NCI-H1105 (cell line): ENCODE results near the gene KNCN.

Experiments
- DNase-seq: peaks from one replicate; lab custom pipeline; 2025; lab: John Stamatoyannopoulos, UW

KNCN gene

DNA sequence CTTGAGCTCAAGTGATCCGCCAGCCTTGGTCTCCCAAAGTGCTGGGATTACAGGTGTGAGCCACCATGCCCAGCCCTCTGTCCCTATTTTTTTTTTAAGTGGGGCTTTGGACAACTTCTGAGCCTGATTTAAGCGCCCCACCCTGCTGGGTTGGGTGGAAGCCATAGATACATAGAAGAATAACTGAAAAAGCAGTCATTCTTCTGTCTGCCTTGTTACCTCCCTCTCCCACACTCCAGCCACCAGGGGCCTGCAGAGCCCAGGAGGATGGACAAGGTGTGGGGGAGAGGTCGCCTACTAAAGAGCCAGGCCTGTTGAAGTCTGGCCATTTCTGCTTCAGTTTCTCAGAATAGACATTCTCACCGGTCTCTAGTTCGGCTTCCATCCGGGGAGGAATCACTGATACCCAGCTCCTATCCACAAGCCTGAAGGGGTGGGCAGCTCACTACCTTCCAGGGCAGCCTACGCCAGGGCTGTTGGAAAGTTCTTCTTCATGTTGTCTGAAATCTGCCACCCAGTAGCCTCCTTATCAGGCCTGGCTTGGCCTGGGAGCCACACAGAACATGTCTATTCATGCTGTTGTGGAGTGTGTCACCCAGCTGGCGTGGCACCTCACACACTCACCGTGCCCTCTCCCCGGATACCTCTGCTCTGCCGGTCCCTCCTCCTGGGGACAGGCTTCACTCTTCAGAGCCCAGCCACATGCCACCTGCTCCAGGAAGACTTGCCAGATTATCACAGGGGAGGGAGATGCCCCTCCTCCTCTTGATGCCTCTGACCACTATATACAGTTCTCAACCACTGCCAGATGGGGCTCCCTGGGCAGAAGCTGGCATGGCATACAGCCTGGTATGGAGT is 27.7 kb downstream of the KNCN start:
- no peak for DNase-seq

DNA sequence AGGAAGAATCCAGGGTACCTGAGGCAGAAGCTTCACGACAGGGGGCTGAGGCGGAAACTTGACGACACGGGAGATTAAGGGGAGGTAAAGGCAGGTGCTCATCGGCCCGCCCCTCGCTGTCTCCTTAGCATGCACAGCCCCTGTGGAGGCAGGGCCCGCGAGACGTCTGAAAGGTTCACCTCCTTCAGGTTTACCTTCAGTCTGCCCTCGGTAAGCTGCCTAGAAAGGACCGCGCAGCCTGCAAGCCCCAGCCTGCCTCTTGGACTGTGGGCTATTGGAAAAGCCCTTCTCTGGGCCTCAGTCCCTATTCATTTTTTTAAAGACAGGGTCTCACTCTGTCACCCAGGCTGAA is 28.5 kb downstream of the KNCN start:
- DNase-seq = no peak

DNA sequence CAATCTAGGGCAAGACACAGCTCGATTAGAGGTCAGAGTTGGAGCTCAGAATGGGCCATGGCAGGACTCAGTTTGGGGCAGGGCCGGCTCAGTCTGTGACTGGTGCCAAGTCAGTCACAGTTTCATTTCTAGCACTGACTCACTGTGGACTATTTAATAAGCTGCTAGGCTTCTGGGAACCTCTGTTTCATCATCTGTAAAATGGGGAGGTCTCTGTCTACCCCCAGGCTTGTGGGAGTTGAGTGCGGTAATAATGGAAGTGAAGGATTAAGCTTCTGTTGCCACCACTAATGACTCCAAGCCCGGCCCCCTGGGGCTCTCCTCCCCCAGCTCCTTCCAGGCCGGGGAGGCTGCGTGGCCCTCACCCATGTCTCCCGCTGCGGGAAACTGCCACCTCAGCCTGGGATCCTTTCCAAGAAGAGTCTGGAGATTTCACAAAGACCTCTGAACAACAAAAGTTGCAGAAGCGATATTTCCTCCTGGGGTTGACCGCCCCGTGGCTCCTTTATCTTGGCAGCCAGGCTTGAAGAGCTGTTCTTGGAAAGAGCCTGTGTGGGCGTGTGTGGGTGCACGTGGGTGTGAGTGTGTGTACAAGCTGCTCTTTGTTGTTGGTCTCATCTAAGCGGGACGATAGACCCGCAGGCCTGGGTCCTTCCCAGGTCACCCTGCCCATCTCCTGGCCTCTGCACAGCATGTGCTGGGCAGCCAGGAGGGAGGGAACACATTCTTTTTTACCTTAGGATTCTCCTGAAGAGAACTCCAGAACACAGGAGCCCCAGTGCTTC is 29.1 kb downstream of the KNCN start:
- DNase-seq = no peak

DNA sequence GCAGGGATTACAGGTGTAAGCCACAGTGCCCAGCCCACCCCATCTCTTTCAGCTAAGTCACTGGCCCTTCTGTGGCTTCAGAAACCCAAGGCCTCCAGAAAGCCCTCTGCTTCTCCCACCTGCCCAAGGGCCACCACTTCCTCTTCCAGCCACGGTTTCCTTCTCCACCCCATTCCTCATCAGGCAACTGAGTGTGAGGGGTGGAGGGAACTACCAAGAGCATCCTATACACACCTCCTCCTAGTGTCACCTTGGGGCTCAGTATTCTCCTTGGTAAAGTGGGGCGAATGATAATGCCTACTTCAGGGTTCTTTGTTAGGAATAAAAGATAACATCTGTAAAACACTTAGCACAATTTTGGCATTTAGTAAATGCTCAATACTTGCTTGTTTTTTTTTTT is 30.0 kb downstream of the KNCN start:
- DNase-seq = no peak

DNA sequence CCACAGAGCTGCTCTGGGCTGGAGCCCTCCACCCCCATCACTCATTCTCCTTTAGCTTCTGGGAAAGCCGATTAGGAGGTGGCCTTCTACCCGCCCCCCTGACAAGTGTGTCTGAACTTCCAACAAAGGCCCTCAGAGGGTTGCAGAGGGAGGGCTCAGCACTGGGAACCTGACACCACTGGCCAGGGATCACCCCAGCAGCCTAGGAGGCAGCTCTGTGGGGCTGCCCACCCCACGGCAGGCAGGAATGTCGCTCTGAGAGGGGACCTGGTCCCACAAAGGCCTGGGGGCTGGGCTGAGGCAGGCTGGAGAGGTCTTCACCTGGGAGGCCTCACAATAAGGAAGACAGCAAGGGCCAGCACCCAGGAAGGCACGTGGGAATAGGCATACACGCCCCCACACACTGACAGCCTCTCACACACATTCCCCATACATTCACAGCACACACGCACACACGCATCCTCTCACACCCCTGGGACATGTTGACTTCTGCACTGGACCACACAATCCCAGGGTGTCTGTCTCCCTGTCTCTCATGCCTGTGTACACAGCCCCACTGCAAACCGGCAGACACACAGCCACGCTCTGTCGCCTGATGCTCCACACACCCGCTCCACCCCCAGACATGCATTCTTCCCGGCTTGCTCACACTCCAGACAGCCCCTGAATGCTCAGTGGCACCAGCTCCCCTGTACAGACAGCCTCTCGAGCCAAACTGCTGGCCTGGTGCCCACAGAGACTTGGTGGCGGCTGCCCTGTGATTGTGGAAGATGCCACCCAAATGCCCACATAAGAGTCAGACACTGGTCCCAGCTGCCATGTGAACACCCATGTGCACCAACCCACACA is 31.2 kb downstream of the KNCN start:
- DNase-seq = peak; percentile 73

DNA sequence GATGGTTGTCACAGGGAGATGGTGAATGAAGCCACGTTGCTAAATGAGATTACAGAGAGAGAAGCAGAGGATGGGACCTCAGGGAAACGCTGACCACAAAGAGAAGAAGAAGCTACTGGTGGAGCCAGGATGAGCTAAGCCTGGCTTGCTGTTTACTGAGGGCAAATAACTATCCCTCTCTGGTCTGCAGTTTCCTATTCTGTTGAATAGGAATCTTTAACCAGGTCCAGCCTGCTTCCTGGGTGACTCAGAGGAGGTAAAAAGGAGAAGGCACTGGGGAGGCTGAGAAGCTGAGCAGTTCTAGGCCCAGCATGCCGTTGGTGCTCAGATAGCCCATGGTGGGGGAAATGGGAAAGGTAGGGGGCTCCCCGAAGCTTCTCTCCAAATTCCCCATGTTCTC is 32.2 kb downstream of the KNCN start:
- DNase-seq = no peak

DNA sequence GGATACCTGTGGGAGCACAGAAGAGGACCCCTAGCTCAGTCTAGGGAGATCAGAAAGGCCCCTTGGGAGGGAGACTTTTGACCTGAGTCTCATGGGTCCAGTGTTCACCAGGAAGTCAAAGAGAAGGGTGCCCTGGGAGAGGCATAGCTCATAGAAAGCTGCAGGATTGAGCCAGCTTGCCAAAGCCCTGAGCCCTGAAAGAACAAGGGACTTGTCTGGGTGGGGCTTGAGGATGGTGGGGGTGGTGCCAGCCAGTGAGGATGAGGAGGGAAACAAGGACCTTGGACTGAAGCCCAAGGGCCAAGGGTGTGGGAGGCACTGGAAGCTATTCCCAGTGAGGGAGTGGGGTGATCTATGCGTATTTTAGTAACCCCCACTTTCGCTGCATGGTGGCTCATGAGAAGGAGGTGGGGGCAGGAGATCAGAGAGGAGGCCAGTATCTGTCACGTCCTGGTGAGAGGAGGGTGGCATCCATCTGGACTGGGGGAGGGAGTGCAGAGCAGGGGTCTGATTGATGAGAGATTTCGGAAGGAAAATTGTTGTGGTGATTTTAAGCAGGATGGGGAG is 33.4 kb downstream of the KNCN start:
- DNase-seq = no peak

DNA sequence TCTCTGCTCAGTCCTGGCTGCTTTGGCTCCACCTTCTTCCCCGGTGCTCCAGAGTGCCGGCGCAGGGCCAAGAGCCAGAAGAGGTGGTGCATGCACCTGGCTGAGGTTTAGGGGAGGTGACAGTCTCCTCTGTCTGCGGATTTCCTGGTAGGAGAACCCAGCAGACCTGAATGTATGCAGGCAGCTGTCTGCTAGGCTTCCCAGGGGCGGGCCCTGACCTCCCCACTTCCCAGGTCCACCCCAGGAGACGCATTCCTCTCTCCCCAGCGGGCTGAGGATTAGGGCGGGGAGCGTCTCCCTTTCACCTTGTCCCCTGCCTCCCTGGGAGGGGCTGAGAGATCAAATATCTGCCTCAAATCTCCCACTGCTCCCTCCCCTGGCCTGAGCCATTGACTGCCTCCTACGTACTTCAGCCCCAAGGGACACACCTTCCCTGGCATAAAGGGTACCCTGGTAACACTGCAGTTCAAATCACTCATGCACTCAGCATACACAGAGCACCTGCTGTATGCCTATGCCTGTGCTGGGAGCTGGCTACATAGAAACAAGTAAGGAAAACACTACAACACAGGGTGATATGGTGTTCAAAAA is 34.3 kb downstream of the KNCN start:
- peak; percentile 92 for DNase-seq

DNA sequence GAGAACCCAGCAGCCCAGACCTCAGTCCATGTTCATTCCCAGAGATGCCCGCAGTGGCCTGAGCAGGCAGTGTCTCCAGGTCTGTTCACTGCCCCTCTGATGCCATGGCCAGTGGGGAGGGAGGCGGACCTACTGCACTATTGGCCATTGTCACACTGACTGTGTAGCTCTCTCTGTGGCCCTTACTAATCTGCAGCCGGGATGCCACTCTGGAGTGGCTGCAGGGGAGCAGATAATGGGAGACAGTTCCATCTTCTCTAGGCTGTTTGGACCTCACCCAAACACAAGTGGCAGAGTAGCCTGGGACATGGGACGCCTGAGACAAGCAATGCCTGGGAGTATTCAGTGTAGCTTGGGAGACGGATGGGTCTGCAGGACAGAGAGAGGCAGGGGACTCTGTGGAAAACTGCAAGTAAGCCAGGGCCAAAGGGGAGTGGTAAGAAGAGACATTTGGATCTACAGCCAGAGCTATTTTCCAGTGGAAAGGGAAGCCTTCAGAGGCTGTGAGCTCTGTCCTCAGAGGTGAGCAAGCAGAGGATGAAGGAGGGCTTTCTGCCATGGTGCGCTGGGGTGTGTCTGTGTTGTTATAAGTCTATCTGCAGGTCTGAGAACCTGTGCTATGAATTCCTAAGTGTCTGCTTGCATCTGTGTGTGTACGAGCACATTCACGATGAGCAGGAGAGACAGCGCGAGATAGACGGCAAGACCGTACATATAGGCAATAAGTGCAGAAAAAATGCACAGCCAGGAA is 35.1 kb downstream of the KNCN start:
- DNase-seq = no peak

DNA sequence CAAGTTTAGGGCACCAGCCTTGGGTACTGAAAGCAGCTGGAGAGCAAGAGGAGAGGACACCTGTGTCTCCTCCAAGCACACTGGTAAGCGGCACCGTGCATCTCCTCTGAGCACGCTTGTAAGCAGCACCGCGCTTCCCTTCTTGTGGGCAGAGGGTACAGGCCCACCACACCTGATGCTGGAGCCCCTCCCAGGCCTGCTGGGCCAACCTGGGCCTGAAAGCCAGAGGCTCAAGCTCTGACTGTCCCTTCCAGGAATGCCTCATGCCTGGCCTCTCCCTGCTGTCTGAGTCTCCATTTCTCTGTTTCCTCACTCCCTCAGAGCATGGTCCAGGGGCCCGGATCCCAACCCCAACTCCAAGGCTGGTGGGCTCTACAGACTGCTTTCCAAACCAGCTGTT is 35.9 kb downstream of the KNCN start:
- DNase-seq = no peak

DNA sequence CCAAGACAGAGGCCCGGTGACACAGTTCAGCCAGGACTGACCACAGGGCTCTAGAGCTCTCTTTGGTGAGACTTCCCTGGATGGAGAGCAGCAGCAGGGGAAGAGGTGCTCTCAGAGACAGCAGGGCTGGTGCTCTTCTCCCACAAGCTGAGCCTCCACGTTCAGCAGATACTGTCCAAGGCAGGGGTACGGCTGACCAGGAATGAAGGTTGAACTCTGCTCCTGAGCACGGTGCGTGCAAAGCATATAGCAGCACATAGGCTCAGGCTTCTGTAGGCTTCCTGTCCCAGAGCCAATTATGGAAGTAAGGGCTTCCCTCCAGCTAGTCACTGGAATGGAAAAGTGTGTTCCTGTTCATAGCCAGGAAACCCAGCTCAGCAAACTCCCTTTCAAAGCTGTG is 37.9 kb downstream of the KNCN start:
- DNase-seq = no peak

DNA sequence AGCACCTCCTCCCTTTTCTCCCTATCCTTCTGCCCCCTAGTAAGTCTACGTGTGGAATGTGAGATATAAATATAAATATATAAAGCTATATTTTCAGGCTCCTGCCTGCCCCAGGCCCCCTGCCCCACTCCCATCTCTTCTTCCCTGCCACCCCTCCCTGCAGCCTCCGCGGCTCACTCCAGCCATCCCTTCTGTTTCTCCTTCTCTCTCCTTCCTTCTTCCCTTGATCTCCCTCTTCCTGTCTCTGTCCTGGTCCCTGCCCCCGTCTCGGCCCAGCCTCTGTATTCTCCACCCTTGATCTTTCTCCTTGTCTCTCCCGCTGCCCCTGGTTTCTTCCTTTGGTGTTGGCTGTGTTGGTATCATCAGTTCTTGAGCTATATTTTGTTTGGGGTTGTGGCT is 38.7 kb downstream of the KNCN start:
- no peak for DNase-seq

DNA sequence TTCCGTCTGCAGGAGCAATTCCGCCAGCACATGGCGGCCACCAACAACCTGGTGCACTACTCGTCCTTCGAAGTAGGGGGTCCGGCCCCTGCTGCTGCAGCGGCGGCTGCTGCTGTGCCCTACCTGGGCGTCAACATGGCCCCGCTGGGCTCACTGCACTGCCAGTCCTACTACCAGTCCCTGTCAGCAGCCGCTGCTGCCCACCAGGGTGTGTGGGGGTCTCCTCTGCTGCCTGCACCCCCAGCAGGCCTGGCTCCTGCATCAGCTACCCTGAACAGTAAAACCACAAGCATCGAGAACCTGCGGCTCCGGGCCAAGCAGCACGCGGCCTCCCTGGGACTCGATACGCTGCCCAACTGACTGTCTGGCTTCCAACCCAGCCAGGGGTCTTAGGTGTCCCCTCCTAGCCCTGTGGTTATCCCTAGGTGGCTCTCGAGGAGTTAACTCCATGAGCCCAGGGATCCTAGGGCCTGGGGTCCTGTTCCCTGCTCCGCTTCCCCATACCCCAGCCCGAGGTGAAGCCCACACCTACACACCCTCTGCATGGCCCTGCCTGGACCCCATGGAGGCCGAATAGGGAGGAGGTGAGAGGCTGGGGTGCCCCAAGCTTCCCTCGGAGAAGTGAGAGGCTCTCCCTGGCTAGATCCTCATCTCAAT is 39.2 kb downstream of the KNCN start:
- DNase-seq = no peak

DNA sequence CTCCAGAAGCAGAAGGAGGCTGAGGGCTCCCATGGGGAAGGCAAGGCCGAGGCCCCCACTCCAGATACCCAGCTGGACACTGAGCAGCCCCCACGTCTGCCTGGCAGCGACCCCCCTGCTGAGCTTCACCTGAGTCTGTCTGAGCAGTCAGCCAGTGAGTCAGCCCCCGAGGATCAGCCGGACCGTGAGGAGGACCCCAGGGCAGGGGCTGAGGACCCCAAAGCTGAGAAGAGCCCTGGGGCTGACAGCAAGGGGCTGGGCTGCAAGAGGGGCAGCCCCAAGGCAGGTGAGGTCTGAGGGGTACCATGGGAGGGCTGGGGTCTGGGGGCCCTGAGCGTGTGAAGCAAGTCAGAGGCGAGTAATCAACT is 40.5 kb downstream of the KNCN start:
- DNase-seq = no peak

DNA sequence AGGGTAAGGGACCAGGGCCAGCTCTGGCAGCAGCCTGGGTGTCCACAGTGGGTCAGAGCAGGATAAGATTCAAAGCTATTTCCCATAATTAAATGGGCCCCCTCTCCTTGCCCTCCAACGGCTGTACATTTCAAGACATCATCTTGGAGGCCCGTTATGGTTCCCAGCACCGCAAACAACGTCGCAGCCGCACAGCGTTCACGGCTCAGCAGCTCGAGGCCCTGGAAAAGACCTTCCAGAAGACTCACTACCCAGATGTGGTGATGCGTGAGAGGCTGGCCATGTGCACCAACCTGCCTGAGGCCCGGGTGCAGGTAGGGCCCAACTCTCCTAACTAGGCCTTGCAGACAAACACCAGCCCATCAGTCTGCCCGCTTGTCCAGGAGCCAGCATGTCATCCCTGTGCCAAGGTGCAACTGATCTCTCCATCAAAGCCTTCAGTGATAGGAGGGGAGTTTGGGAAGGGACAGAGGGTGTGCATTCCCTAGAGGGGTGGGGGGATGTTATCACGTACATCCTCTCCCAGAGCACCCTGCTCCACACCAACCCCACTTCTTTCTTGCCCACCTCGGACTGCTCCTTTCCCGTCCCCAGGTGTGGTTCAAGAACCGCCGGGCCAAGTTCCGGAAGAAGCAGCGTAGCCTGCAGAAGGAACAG is 41.0 kb downstream of the KNCN start:
- no peak for DNase-seq

DNA sequence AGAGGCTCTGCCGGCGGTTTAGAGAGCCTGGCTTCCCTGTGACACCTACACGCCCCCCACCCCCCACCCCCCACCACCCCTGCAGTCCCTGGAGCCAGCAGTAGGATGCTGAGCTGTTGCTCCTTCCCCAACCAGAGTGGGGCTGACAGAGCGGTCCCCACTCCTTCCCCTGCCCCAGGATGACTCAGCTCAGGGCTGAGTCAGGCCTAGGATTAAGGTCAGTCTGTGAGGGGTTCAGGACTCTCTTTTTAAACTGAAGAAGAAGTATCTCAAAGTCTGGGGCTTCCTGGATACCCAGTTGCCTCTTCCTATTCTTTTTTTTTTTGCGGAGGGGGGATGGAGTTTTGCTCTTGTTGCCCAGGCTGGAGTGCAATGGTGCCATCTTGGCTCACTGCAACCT is 42.7 kb downstream of the KNCN start:
- no peak for DNase-seq

DNA sequence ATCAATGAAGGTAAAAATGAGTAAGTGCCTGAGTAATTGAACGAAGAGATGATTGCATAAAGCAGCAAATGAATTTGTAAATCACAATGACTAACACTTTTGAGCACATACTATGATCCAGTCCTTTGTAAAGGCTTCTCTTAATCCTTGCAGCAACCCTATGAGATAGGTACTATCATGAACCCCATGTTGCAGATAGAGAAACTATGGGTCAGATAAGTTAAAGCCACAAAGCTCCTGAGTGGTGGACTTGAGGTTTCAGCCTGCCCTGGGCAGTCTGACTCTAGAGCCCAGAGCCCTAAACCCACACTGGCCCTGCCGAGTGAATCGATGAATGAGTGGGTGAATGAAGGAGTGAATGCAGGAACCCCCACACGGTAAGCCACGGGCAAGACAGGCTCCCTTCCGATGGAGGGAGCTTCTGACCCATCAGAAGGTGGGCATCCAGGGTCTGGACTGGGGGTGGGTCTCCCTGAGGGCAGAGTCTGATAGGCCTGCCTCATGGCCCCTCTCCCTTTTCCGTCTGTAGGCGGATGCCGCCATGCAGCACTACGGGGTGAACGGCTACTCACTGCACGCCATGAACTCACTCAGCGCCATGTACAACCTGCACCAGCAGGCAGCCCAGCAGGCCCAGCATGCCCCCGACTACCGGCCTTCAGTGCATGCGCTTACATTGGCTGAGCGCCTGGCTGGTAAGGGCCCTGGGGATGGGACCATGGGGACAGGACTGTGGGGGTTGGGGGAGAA is 44.8 kb downstream of the KNCN start:
- DNase-seq = no peak

DNA sequence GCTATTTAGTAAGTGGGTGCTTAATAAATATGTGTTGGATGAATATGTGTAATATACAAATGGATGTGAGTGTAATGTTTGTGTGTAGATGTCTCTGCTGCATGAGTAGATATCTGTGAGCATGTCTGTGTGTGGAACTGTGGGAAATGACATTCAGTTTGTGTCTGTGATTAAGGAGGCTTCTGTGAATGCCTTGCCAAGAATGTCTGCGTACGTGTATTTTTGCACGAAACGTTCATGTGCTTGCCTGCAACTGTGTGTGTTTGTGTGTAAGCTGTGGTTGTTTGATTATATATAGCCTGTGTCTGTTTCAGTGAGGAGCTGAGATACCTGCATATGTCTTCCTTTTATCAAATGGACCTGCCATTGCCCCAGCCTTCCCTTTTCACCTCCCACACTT is 48.0 kb downstream of the KNCN start:
- DNase-seq = no peak

DNA sequence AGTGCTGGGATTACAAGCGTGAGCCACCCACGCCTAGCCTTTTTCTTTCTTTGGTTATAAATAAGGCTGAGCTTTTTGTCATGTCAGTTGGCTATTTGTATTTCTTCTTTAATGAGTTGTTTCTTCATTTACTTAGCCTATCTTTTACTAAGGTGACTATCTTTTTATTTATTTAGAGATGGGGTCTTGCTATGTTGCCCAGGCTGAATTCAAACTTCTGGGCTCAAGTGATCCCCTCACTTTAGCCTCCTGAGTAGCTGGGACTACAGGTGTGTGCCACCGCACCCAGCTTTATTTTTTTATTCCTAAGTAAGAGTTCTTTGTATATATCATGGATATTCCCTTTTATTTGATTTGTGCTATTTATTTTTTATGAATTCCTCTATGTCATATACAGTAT is 49.9 kb downstream of the KNCN start:
- DNase-seq = no peak
